Right lobe of liver (tissue), 6 donors: ENCODE data around the gene SPATA16. TPM values are rescaled to one million over a fixed set of nuclear protein-coding genes. Genes with fewer than 3 reads are reported as not detected.

Experiments used
- ATAC-seq, 4 donors: fragments of 200-7000 bp; cut with Tn5 transposase; one replicate each; pipeline ENCODE4 v1.9.1; 2020; ENCODE audit warnings: mild to moderate bottlenecking in 4 of 4, moderate library complexity in 4 of 4
- DNase-seq, 3 donors: peaks; one replicate each; pipeline ENCODE4 v3.0.0-alpha.2; 2020
- H3K27ac ChIP-seq, 3 donors: fragments of 200-600 bp; one replicate each; pipeline ENCODE4 v1.8.0; 2022
- H3K27me3 ChIP-seq, 2 donors: fragments of 200-600 bp; one replicate each; pipeline ENCODE4 v1.8.0; 2022
- H3K36me3 ChIP-seq, 4 donors: fragments of 200-600 bp; sonication (generic) in 1 of 4; one replicate each; pipeline versions ENCODE4 v1.5.1 to v1.8.0; 2017 to 2022; ENCODE audit warnings: control low read depth in 1 of 4
- H3K4me1 ChIP-seq, 4 donors: fragments of 200-600 bp; sonication (generic) in 1 of 4; one replicate each; pipeline versions ENCODE4 v1.5.1 to v1.8.0; 2017 to 2022; ENCODE audit warnings: control low read depth in 1 of 4
- H3K4me3 ChIP-seq, 3 donors: fragments of 200-600 bp; one replicate each; pipeline ENCODE4 v1.8.0; 2022
- H3K9me3 ChIP-seq, 4 donors: fragments of 200-600 bp; sonication (generic) in 1 of 4; one replicate each; pipeline versions ENCODE4 v1.5.1 to v1.8.0; 2017 to 2022; ENCODE audit warnings: control low read depth in 1 of 4
- CTCF ChIP-seq, 4 donors: fragments of 200-600 bp in 3 of 4; fragments of 450-650 bp in 1 of 4; IDR thresholded peaks; one replicate each; pipeline versions ENCODE4 v1.5.1 to v1.8.0; 2016 to 2022; ENCODE audit warnings: antibody characterized with exemption in 4 of 4, mild to moderate bottlenecking in 2 of 4
- POLR2A ChIP-seq: fragments of 450-650 bp; IDR thresholded peaks from one replicate; pipeline ENCODE4 v1.6.1; 2017; ENCODE audit warnings: antibody characterized with exemption, mild to moderate bottlenecking
- WGBS: methylation state at CpG from one replicate; pipeline ENCODE4 v1.1.6; 2018; ENCODE audit warnings: low coverage, low lambda C conversion rate; ENCODE audit not compliant: insufficient coverage; ENCODE audit errors: missing lambda C conversion rate; 5-methylcytosine and 5-hydroxymethylcytosine counted together
- intact Hi-C, 2 donors: fragments of 100-400 bp; cut with DNase I; formaldehyde crosslinking; loops; one replicate each; pipeline versions ENCODE4 v1.11.2 to v1.14.1; 2022
- total RNA-seq, 6 experiments: library from RNA; depleted of rRNA in 2 of 6; stranded (reverse); fragments of >200 nt in 2 of 6; fragmentation: NEBNext Ultra II Directional in 3 of 6; extraction: Animal tissue kit (Norgen Biotek cat#: 25700) in 3 of 6; gene quantifications; one replicate each; pipeline versions ENCODE4 v1.1.0 to v1.2.4, GENCODE V29; 2016 to 2023
- donor health status: DM: no; HTN: yes; CAD: no.
- donor health status: DM: no; HTN: no; CAD: no.
- donor health status: DM: no; HTN: no; CAD: no.
- donor health status: DM: no; HTN: yes; CAD: no.
- donor health status: DM: no; HTN: yes; CAD: no.

SPATA16 gene
- total RNA-seq, 6 experiments from 2014 or later, result not detected

- Histone ChIP-seq H3K4me3 (no peak overlapping the region), H3K27me3 (no peaks in the 10 kb centered on the region), H3K36me3 (no peaks in the 10 kb centered on the region), H3K27ac (no peak overlapping the region), H3K4me1 (no peaks in the 10 kb centered on the region), H3K9me3 (no peaks in the 10 kb centered on the region)
- 41% methylated on average over 4 of the region's 4 CpGs for WGBS
- intact Hi-C loops, result no loop called here
- no peak for ATAC-seq
- TF ChIP-seq CTCF (IDR thresholded peaks at IDR 0.05) (no peak), POLR2A (no peak)
- no peak for DNase-seq
These were observed 31.9 kb downstream of the SPATA16 start for GRCh38 chr3:173109143-173109542.

- H3K4me1 ChIP-seq, result no peaks in the 10 kb centered on the region
- no peak overlapping the region for H3K4me3 ChIP-seq
- no peaks in the 10 kb centered on the region for H3K27me3 ChIP-seq
- intact Hi-C loops, result no loop called here
- no peaks in the 10 kb centered on the region for H3K36me3 ChIP-seq
- no peaks in the 10 kb centered on the region for H3K9me3 ChIP-seq
- no peak for TF ChIP-seq CTCF (IDR thresholded peaks at IDR 0.05)
- H3K27ac ChIP-seq, result no peak overlapping the region
- no peak for ATAC-seq
- 67% methylated on average over 1 of the region's 1 CpG for WGBS
- no peak for DNase-seq
These were observed 37.6 kb downstream of the SPATA16 start for GRCh38 chr3:173103469-173103868.

- ATAC-seq (no peak), DNase-seq (no peak)
- TF ChIP-seq CTCF (IDR thresholded peaks at IDR 0.05) (no peak), POLR2A (no peak)
- Histone ChIP-seq H3K27ac (no peak overlapping the region), H3K4me3 (no peak overlapping the region), H3K9me3 (no peaks in the 10 kb centered on the region), H3K36me3 (no peaks in the 10 kb centered on the region), H3K27me3 (no peaks in the 10 kb centered on the region), H3K4me1 (no peaks in the 10 kb centered on the region)
- intact Hi-C loops, result no loop called here
- WGBS, result 43% methylated on average over 1 of the region's 1 CpG
These were observed 42.1 kb downstream of the SPATA16 start for GRCh38 chr3:173098959-173099358.

GRCh38 chr3:173096994-173097785, 43.8 kb downstream of the SPATA16 start:
- Histone ChIP-seq H3K4me1 (no peaks in the 10 kb centered on the region), H3K27me3 (no peaks in the 10 kb centered on the region), H3K9me3 (no peaks in the 10 kb centered on the region), H3K27ac (no peak overlapping the region), H3K4me3 (no peak overlapping the region), H3K36me3 (no peaks in the 10 kb centered on the region)
- DNase-seq (no peak), ATAC-seq (no peak)
- intact Hi-C loops, result no loop called here
- 37% methylated on average over 4 of the region's 4 CpGs for WGBS
- no peak for TF ChIP-seq POLR2A
- no peak for TF ChIP-seq CTCF (IDR thresholded peaks at IDR 0.05)
